DMS114 treated with DMSO at 0.1 percent for 48 hours (cell line): ENCODE measurements around the gene CIDEB.

Experiments used
- DNase-seq: peaks from one replicate; lab custom pipeline; 2025; ENCODE audit not compliant: unreplicated experiment; lab: John Stamatoyannopoulos, UW

The CIDEB gene

GRCh38 chr14:24270537-24271133, 37.1 kb downstream of the CIDEB start:
- DNase-seq: no peak

GRCh38 chr14:24269910-24270536, 37.8 kb downstream of the CIDEB start:
- no peak for DNase-seq

- DNase-seq: no peak
Observed at GRCh38 chr14:24269368-24269767, 38.4 kb downstream of the CIDEB start.

GRCh38 chr14:24268225-24268624, 39.6 kb downstream of the CIDEB start:
- DNase-seq: no peak

- no peak for DNase-seq
Observed at GRCh38 chr14:24267516-24267915, 40.3 kb downstream of the CIDEB start.

GRCh38 chr14:24266344-24267244, 41.2 kb downstream of the CIDEB start:
- DNase-seq: no peak

- no peak for DNase-seq
Observed at GRCh38 chr14:24264298-24264697, 43.5 kb downstream of the CIDEB start.

GRCh38 chr14:24263848-24264247, 43.9 kb downstream of the CIDEB start:
- DNase-seq: no peak

GRCh38 chr14:24262821-24263733, 44.7 kb downstream of the CIDEB start, which contains the start of gene TGM1:
TSS of gene TGM1 (minus strand) at chr14:24263177. CDS start at chr14:24262352, 825 bp downstream.
- DNase-seq: no peak

- no peak for DNase-seq
Observed at GRCh38 chr14:24261969-24262327, 45.8 kb downstream of the CIDEB start.

- DNase-seq: no peak
Observed at GRCh38 chr14:24261256-24261968, 46.4 kb downstream of the CIDEB start.

- no peak for DNase-seq
Observed at GRCh38 chr14:24260780-24261157, 47.0 kb downstream of the CIDEB start.

GRCh38 chr14:24260026-24260779, 47.6 kb downstream of the CIDEB start:
- DNase-seq: no peak

GRCh38 chr14:24259282-24260025, 48.3 kb downstream of the CIDEB start:
- no peak for DNase-seq

- DNase-seq: no peak
Observed at GRCh38 chr14:24258548-24259265, 49.1 kb downstream of the CIDEB start.

- DNase-seq: no peak
Observed at GRCh38 chr14:24258119-24258518, 49.7 kb downstream of the CIDEB start.

- DNase-seq: no peak
Observed at GRCh38 chr14:24256960-24257359, 50.8 kb downstream of the CIDEB start.
